Measurements from ENCODE around the gene MTX2.
"Not testable (repeated sequence)": the region's sequence is repeated elsewhere in the genome, so short reads cannot be mapped to it uniquely, and the experiment has no call there.

Gene MTX2

GRCh38 chr2:176291335-176291734 is 22.1 kb downstream of the MTX2 start:
- no peak for DNase-seq

- no peak for DNase-seq
Measured at GRCh38 chr2:176291809-176292283, 22.6 kb downstream of the MTX2 start.

GRCh38 chr2:176292608-176293007 is 23.4 kb downstream of the MTX2 start:
- DNase-seq = no peak

GRCh38 chr2:176293334-176293733 is 24.1 kb downstream of the MTX2 start:
- DNase-seq = no peak

- no peak for DNase-seq
Measured at GRCh38 chr2:176297067-176297466, 27.8 kb downstream of the MTX2 start.

- DNase-seq = no peak
Measured at GRCh38 chr2:176297737-176298136, 28.5 kb downstream of the MTX2 start.

- not testable (repeated sequence) for DNase-seq
Measured at GRCh38 chr2:176306020-176306419, 36.8 kb downstream of the MTX2 start.

- DNase-seq = no peak
Measured at GRCh38 chr2:176317199-176317598, 48.0 kb downstream of the MTX2 start.

- DNase-seq = no peak
Measured at GRCh38 chr2:176317623-176318065, 48.4 kb downstream of the MTX2 start.

- DNase-seq = no peak
Measured at GRCh38 chr2:176321916-176322315, 52.7 kb downstream of the MTX2 start.

GRCh38 chr2:176324862-176325261 is 55.6 kb downstream of the MTX2 start:
- no peak for DNase-seq

- DNase-seq = no peak
Measured at GRCh38 chr2:176325732-176326131, 56.5 kb downstream of the MTX2 start.

- DNase-seq = no peak
Measured at GRCh38 chr2:176328149-176328548, 58.9 kb downstream of the MTX2 start.

GRCh38 chr2:176330612-176331011 is 61.4 kb downstream of the MTX2 start:
- no peak for DNase-seq

- DNase-seq = no peak
Measured at GRCh38 chr2:176331646-176332045, 62.4 kb downstream of the MTX2 start.

- DNase-seq = no peak
Measured at GRCh38 chr2:176334729-176335128, 65.5 kb downstream of the MTX2 start.

GRCh38 chr2:176338395-176338794 is 69.2 kb downstream of the MTX2 start:
- DNase-seq = no peak

GRCh38 chr2:176339208-176339607 is 70.0 kb downstream of the MTX2 start:
- no peak for DNase-seq

- DNase-seq = no peak
Measured at GRCh38 chr2:176356251-176356650, 87.0 kb downstream of the MTX2 start.

- no peak for DNase-seq
Measured at GRCh38 chr2:176364273-176364977, 95.2 kb downstream of the MTX2 start.

GRCh38 chr2:176368349-176368748 is 99.1 kb downstream of the MTX2 start:
- no peak for DNase-seq

GRCh38 chr2:176370467-176371171 is 101.4 kb downstream of the MTX2 start:
- no peak for DNase-seq

GRCh38 chr2:176373155-176373554 is 103.9 kb downstream of the MTX2 start:
- not testable (repeated sequence) for DNase-seq

GRCh38 chr2:176378323-176378722 is 109.1 kb downstream of the MTX2 start:
- no peak for DNase-seq
